Measurements from ENCODE around the gene CISD3. TPM values are rescaled to one million over a fixed set of nuclear protein-coding genes. Genes with fewer than 3 reads are reported as not detected.
A peak's percentile ranks its signal among the peaks of the same experiment; 100 is the strongest.

CISD3 gene
- 10 to 100 TPM; 10.7 to 21.5 (median 17.7) TPM for total RNA-seq
- total RNA-seq (2013) = 9.9 TPM
- total RNA-seq = 5.3 to 47.9 (median 10.7) reads per million in 29 experiments

- ATAC-seq (replicated peaks in 1 of 4) (peak; percentile 81 to 85 (median 84)), DNase-seq (peak; percentile 68 to 94 (median 80))
- Histone ChIP-seq H3K27ac (ENCODE audit: low read length) (peak within 1 kb of the TSS; percentile 93), H3K9me3 (no peaks in the 10 kb centered on the region), H3K27me3 (replicated peaks in 1 of 2; ENCODE audit: control insufficient read depth in 2 of 2, extremely low read depth in 1 of 2, insufficient read depth in 2 of 2, low read length in 1 of 2) (no peaks in the 10 kb centered on the region), H3K4me3 (ENCODE audit: control insufficient read depth in 1 of 2, extremely low read depth in 1 of 2, low read length in 1 of 2) (peak within 1 kb of the TSS; percentile 65 to 82), H3K36me3 (ENCODE audit: control insufficient read depth in 2 of 2, extremely low read depth in 1 of 2, insufficient read depth in 1 of 2, low read length in 1 of 2) (peaks cover 5 to 11% of the 10 kb centered on the region in 2 donors), H3K4me1 (ENCODE audit: control insufficient read depth in 1 of 2, extremely low read depth in 1 of 2, insufficient read depth in 2 of 2, low read length in 2 of 2) (peaks cover 25 to 92% of the 10 kb centered on the region in 2 experiments)
- ChIA-PET POLR2A (interaction anchor here in 1 of 2 donors (0.6 kb wide), 1 partner anchor 25 kb away, joined by 3 read pairs; no protein-coding TSS in a partner anchor), CTCF (interaction anchor here (0.5 to 1.0 kb wide), 3 partner anchors 22 to 503 kb away, joined by 3 to 4 read pairs (median 3); partner anchors contain the start of gene PSMB3 (in 1 of the 2))
- under 1% methylated on average over 88 of the region's 92 CpGs for WGBS (ENCODE audit: insufficient coverage)
- Mint-ChIP-seq H3K4me3 (peak within 1 kb of the TSS; percentile 81 to 96 (median 86)), H3K27me3 (no peaks in the 10 kb centered on the region), H3K36me3 (no peaks in the 10 kb centered on the region), H3K27ac (peak within 1 kb of the TSS; percentile 90 to 98), H3K9me3 (no peaks in the 10 kb centered on the region), H3K4me1 (peaks cover 74 to 90% (median 85%) of the 10 kb centered on the region in 3 donors)
These were observed at the start of gene CISD3 for GRCh38 chr17:38729886-38730525. TSS of gene CISD3 (plus strand) at chr17:38730341. CDS start at chr17:38730359, 18 bp downstream.

- DNase-seq = no peak
- Histone ChIP-seq H3K9me3 (no peaks in the 10 kb centered on the region), H3K36me3 (ENCODE audit: control insufficient read depth in 2 of 2, extremely low read depth in 1 of 2, insufficient read depth in 1 of 2, low read length in 1 of 2) (no peaks in the 10 kb centered on the region), H3K4me1 (ENCODE audit: control insufficient read depth in 1 of 2, extremely low read depth in 1 of 2, insufficient read depth in 2 of 2, low read length in 2 of 2) (peaks cover 0 to 10% of the 10 kb centered on the region in 2 experiments), H3K4me3 (ENCODE audit: control insufficient read depth in 1 of 2, extremely low read depth in 1 of 2, low read length in 1 of 2) (no peak overlapping the region), H3K27me3 (replicated peaks in 1 of 2; ENCODE audit: control insufficient read depth in 2 of 2, extremely low read depth in 1 of 2, insufficient read depth in 2 of 2, low read length in 1 of 2) (peaks cover 0 to 12% of the 10 kb centered on the region in 2 experiments), H3K27ac (ENCODE audit: low read length) (no peak overlapping the region)
- peaks cover 3 to 8% of the 10 kb centered on the region in 2 donors for H3K27me3 Mint-ChIP-seq
- H3K4me3 Mint-ChIP-seq = no peak overlapping the region
- no CpG with 5 or more reads among the region's 3 CpGs for WGBS (ENCODE audit: insufficient coverage)
- no peaks in the 10 kb centered on the region for H3K9me3 Mint-ChIP-seq
- H3K27ac Mint-ChIP-seq = no peak overlapping the region
- peaks cover 3 to 12% (median 5%) of the 10 kb centered on the region in 3 donors for H3K4me1 Mint-ChIP-seq
- no peak for ATAC-seq (replicated peaks in 1 of 4)
- POLR2A ChIA-PET = no interaction called here
- CTCF ChIA-PET = no interaction called here
- no peaks in the 10 kb centered on the region for H3K36me3 Mint-ChIP-seq
These were observed 49.0 kb upstream of the CISD3 start for GRCh38 chr17:38681096-38681495.

- ATAC-seq (replicated peaks in 1 of 4) (no peak), DNase-seq (no peak)
- H3K4me1 ChIP-seq (ENCODE audit: control insufficient read depth in 1 of 2, extremely low read depth in 1 of 2, insufficient read depth in 2 of 2, low read length in 2 of 2) = no peaks in the 10 kb centered on the region
- H3K4me1 Mint-ChIP-seq = peaks cover 0 to 7% (median 0%) of the 10 kb centered on the region in 3 donors
- H3K27ac Mint-ChIP-seq = no peak overlapping the region
- no peaks in the 10 kb centered on the region for H3K9me3 ChIP-seq
- no peak overlapping the region for H3K4me3 Mint-ChIP-seq
- H3K36me3 ChIP-seq (ENCODE audit: control insufficient read depth in 2 of 2, extremely low read depth in 1 of 2, insufficient read depth in 1 of 2, low read length in 1 of 2) = no peaks in the 10 kb centered on the region
- no peak overlapping the region for H3K4me3 ChIP-seq (ENCODE audit: control insufficient read depth in 1 of 2, extremely low read depth in 1 of 2, low read length in 1 of 2)
- H3K27me3 ChIP-seq (replicated peaks in 1 of 2; ENCODE audit: control insufficient read depth in 2 of 2, extremely low read depth in 1 of 2, insufficient read depth in 2 of 2, low read length in 1 of 2) = peaks cover 0 to 16% of the 10 kb centered on the region in 2 experiments
- H3K9me3 Mint-ChIP-seq = no peaks in the 10 kb centered on the region
- peaks cover 4 to 11% of the 10 kb centered on the region in 2 donors for H3K27me3 Mint-ChIP-seq
- H3K27ac ChIP-seq (ENCODE audit: low read length) = no peak overlapping the region
- ChIA-PET CTCF (interaction anchor here in 1 of 2 donors (1.2 kb wide), 1 partner anchor 48 kb away, joined by 3 read pairs; no protein-coding TSS in a partner anchor), POLR2A (no interaction called here)
- no peaks in the 10 kb centered on the region for H3K36me3 Mint-ChIP-seq
- WGBS (ENCODE audit: insufficient coverage) = 87% methylated on average over 12 of the region's 12 CpGs
These were observed 44.6 kb upstream of the CISD3 start for GRCh38 chr17:38685491-38685890.

GRCh38 chr17:38687286-38687685 lies 42.9 kb upstream of the CISD3 start:
- Histone ChIP-seq H3K27ac (ENCODE audit: low read length) (no peak overlapping the region), H3K4me1 (ENCODE audit: control insufficient read depth in 1 of 2, extremely low read depth in 1 of 2, insufficient read depth in 2 of 2, low read length in 2 of 2) (no peaks in the 10 kb centered on the region), H3K36me3 (ENCODE audit: control insufficient read depth in 2 of 2, extremely low read depth in 1 of 2, insufficient read depth in 1 of 2, low read length in 1 of 2) (no peaks in the 10 kb centered on the region), H3K4me3 (ENCODE audit: control insufficient read depth in 1 of 2, extremely low read depth in 1 of 2, low read length in 1 of 2) (no peak overlapping the region), H3K9me3 (no peaks in the 10 kb centered on the region), H3K27me3 (replicated peaks in 1 of 2; ENCODE audit: control insufficient read depth in 2 of 2, extremely low read depth in 1 of 2, insufficient read depth in 2 of 2, low read length in 1 of 2) (peaks cover 0 to 19% of the 10 kb centered on the region in 2 experiments)
- Mint-ChIP-seq H3K9me3 (no peaks in the 10 kb centered on the region), H3K27ac (no peak overlapping the region), H3K36me3 (no peaks in the 10 kb centered on the region), H3K27me3 (peaks cover 4 to 11% of the 10 kb centered on the region in 2 donors), H3K4me3 (no peak overlapping the region), H3K4me1 (peaks cover 0 to 7% (median 0%) of the 10 kb centered on the region in 3 donors)
- POLR2A ChIA-PET = no interaction called here
- ATAC-seq (replicated peaks in 1 of 4) (no peak), DNase-seq (no peak)
- WGBS (ENCODE audit: insufficient coverage) = 75% methylated on average over 5 of the region's 5 CpGs
- CTCF ChIA-PET = interaction anchor here in 1 of 2 donors (0.6 kb wide), 1 partner anchor 552 kb away, joined by 3 read pairs; no protein-coding TSS in a partner anchor

GRCh38 chr17:38690386-38690785 lies 39.8 kb upstream of the CISD3 start:
- WGBS (ENCODE audit: insufficient coverage) = no CpG with 5 or more reads among the region's 4 CpGs
- CTCF ChIA-PET = interaction anchor here in 1 of 2 donors (1.0 kb wide), 1 partner anchor 45 kb away, joined by 3 read pairs; no protein-coding TSS in a partner anchor
- Mint-ChIP-seq H3K36me3 (no peaks in the 10 kb centered on the region), H3K4me3 (no peak overlapping the region), H3K9me3 (no peaks in the 10 kb centered on the region), H3K4me1 (peaks cover 0 to 7% (median 0%) of the 10 kb centered on the region in 3 donors), H3K27me3 (peaks cover 4 to 9% of the 10 kb centered on the region in 2 donors), H3K27ac (no peak overlapping the region)
- Histone ChIP-seq H3K4me3 (ENCODE audit: control insufficient read depth in 1 of 2, extremely low read depth in 1 of 2, low read length in 1 of 2) (no peak overlapping the region), H3K27ac (ENCODE audit: low read length) (no peak overlapping the region), H3K9me3 (no peaks in the 10 kb centered on the region), H3K4me1 (ENCODE audit: control insufficient read depth in 1 of 2, extremely low read depth in 1 of 2, insufficient read depth in 2 of 2, low read length in 2 of 2) (no peaks in the 10 kb centered on the region), H3K27me3 (replicated peaks in 1 of 2; ENCODE audit: control insufficient read depth in 2 of 2, extremely low read depth in 1 of 2, insufficient read depth in 2 of 2, low read length in 1 of 2) (peaks cover 0 to 19% of the 10 kb centered on the region in 2 experiments), H3K36me3 (ENCODE audit: control insufficient read depth in 2 of 2, extremely low read depth in 1 of 2, insufficient read depth in 1 of 2, low read length in 1 of 2) (no peaks in the 10 kb centered on the region)
- POLR2A ChIA-PET = no interaction called here
- ATAC-seq (replicated peaks in 1 of 4) = no peak
- DNase-seq = no peak

GRCh38 chr17:38691154-38691553 lies 39.0 kb upstream of the CISD3 start:
- H3K27me3 Mint-ChIP-seq = peaks cover under 1 to 2% of the 10 kb centered on the region in 2 donors
- POLR2A ChIA-PET = interaction anchor here in 1 of 2 donors (0.6 kb wide), 1 partner anchor 161 kb away, joined by 3 read pairs; no protein-coding TSS in a partner anchor
- H3K27ac Mint-ChIP-seq = no peak overlapping the region
- WGBS (ENCODE audit: insufficient coverage) = 91% methylated on average over 4 of the region's 4 CpGs
- Histone ChIP-seq H3K4me3 (ENCODE audit: control insufficient read depth in 1 of 2, extremely low read depth in 1 of 2, low read length in 1 of 2) (no peak overlapping the region), H3K4me1 (ENCODE audit: control insufficient read depth in 1 of 2, extremely low read depth in 1 of 2, insufficient read depth in 2 of 2, low read length in 2 of 2) (peaks cover 0 to 6% of the 10 kb centered on the region in 2 experiments), H3K27me3 (replicated peaks in 1 of 2; ENCODE audit: control insufficient read depth in 2 of 2, extremely low read depth in 1 of 2, insufficient read depth in 2 of 2, low read length in 1 of 2) (peaks cover 0 to 12% of the 10 kb centered on the region in 2 experiments), H3K9me3 (no peaks in the 10 kb centered on the region), H3K27ac (ENCODE audit: low read length) (no peak overlapping the region), H3K36me3 (ENCODE audit: control insufficient read depth in 2 of 2, extremely low read depth in 1 of 2, insufficient read depth in 1 of 2, low read length in 1 of 2) (no peaks in the 10 kb centered on the region)
- no peaks in the 10 kb centered on the region for H3K36me3 Mint-ChIP-seq
- H3K9me3 Mint-ChIP-seq = no peaks in the 10 kb centered on the region
- ATAC-seq (replicated peaks in 1 of 4) (no peak), DNase-seq (no peak)
- CTCF ChIA-PET = no interaction called here
- H3K4me1 Mint-ChIP-seq = peaks cover 1 to 2% (median 2%) of the 10 kb centered on the region in 3 donors
- no peak overlapping the region for H3K4me3 Mint-ChIP-seq

Measured in T-cell (primary cell).